MM.1S (cell line): Measurements from ENCODE around the gene SENP6.

Experiments used
- EZH2 ChIP-seq: fragments of 300-600 bp; sonication (generic); optimal IDR thresholded peaks from 2 replicates; pipeline ENCODE3; 2017; ENCODE audit warnings: low read depth, mild to moderate bottlenecking, antibody characterized with exemption, low read length, mixed read lengths
- EZH2phosphoT487 ChIP-seq: fragments of 300-600 bp; sonication (generic); IDR thresholded peaks from 2 replicates; pipeline ENCODE4 v1.6.1; 2018; ENCODE audit warnings: antibody characterized with exemption, low read length
- TF ChIP-seq, protein P1 (sequence below): fragments of 300-600 bp; sonication (generic); IDR thresholded peaks from 2 replicates; pipeline ENCODE4 v1.5.1; 2016; ENCODE audit warnings: antibody characterized with exemption, low read length, mixed read lengths

GRCh38 chr6:75727206-75727605 lies 125.5 kb downstream of the SENP6 start:
- TF ChIP-seq, protein P1, sequence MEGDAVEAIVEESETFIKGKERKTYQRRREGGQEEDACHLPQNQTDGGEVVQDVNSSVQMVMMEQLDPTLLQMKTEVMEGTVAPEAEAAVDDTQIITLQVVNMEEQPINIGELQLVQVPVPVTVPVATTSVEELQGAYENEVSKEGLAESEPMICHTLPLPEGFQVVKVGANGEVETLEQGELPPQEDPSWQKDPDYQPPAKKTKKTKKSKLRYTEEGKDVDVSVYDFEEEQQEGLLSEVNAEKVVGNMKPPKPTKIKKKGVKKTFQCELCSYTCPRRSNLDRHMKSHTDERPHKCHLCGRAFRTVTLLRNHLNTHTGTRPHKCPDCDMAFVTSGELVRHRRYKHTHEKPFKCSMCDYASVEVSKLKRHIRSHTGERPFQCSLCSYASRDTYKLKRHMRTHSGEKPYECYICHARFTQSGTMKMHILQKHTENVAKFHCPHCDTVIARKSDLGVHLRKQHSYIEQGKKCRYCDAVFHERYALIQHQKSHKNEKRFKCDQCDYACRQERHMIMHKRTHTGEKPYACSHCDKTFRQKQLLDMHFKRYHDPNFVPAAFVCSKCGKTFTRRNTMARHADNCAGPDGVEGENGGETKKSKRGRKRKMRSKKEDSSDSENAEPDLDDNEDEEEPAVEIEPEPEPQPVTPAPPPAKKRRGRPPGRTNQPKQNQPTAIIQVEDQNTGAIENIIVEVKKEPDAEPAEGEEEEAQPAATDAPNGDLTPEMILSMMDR = no peak
- no peak for TF ChIP-seq EZH2
- no peak for TF ChIP-seq EZH2phosphoT487
